ENCODE measurements around the gene BCAP29. TPM values are rescaled to one million over a fixed set of nuclear protein-coding genes. Genes with fewer than 3 reads are reported as not detected.

BCAP29 gene
- total RNA-seq, 1 donor from 2014 or later = 12.0 TPM

DNA sequence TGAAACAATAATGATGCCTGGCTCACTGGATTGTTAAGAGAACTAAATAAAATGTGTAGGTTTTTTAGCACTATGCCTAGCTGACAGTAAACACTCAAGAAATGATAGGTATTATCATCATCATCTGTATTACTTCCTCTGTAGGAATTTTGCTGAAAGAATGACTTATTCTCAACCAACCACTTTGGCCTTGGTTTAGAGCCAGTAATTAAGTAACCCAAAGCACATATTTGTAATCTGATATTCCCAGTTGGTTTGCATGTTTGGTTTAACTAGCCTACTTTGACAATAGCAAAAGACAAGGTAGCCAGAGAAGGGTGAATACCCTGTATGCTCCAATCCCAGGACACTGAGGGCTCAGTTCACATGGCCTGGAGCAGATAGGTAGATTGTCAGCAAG is 34.4 kb downstream of the BCAP29 start:
- Histone ChIP-seq H3K4me3 (ENCODE audit: low read length in 3 of 3) (no peak overlapping the region), H3K27me3 (ENCODE audit: control insufficient read depth in 3 of 3, insufficient read depth in 3 of 3, low read length in 3 of 3) (no peaks in the 10 kb centered on the region), H3K27ac (ENCODE audit: low read depth, low read length) (no peak overlapping the region), H3K9ac (ENCODE audit: low read depth in 1 of 3, low read length in 3 of 3) (no peak overlapping the region), H3K4me1 (ENCODE audit: control insufficient read depth in 3 of 3, insufficient read depth in 3 of 3, low read length in 3 of 3) (peaks cover 0 to 4% (median 4%) of the 10 kb centered on the region in 3 donors), H3K9me3 (ENCODE audit: control insufficient read depth in 3 of 3, low read length in 3 of 3) (no peaks in the 10 kb centered on the region), H3K36me3 (ENCODE audit: control insufficient read depth in 3 of 3, insufficient read depth in 3 of 3, low read length in 3 of 3) (peaks cover 8 to 30% (median 21%) of the 10 kb centered on the region in 3 donors)

DNA sequence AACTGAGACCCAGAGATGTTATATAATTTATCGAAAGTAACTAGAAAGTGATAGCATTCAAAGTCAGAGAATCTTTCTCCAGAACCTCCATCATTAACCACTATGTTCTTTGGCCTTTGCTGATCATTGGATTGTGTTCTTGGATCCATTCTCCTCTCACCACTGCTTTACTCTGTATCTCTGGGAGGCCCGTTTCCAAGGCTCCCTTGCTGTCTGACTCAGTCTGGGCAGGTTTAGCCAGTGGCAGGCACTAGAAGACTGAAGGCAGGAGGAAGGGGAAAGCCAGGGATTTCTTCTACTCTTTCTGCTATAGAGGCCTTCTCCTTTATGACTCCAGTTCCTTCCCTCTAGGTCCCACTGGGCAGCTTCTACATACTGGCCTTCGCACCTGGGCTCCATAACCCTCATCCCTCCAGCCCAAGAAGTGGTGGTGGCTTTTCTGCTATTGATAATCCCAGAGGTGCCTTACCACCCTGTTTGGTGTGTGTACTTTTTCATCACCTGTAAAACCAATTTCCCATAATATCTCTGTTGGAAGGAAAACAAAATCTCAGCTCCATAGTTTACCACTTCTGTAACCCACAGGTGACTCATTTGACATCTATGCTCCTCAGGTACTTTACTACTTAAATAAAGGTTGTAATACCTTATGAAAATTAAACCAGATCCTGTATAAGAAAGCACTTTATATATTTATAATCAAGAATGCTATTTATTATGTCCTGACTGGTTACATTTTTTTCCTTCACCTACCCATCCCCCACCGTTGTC is 36.0 kb downstream of the BCAP29 start:
- Histone ChIP-seq H3K36me3 (ENCODE audit: control insufficient read depth in 3 of 3, insufficient read depth in 3 of 3, low read length in 3 of 3) (peaks cover 14 to 30% (median 27%) of the 10 kb centered on the region in 3 donors), H3K9me3 (ENCODE audit: control insufficient read depth in 3 of 3, low read length in 3 of 3) (no peaks in the 10 kb centered on the region), H3K4me1 (ENCODE audit: control insufficient read depth in 3 of 3, insufficient read depth in 3 of 3, low read length in 3 of 3) (peaks cover 0 to 4% (median 0%) of the 10 kb centered on the region in 3 donors), H3K4me3 (ENCODE audit: low read length in 3 of 3) (no peak overlapping the region), H3K27me3 (ENCODE audit: control insufficient read depth in 3 of 3, insufficient read depth in 3 of 3, low read length in 3 of 3) (no peaks in the 10 kb centered on the region), H3K27ac (ENCODE audit: low read depth, low read length) (no peak overlapping the region), H3K9ac (ENCODE audit: low read depth in 1 of 3, low read length in 3 of 3) (no peak overlapping the region)

DNA sequence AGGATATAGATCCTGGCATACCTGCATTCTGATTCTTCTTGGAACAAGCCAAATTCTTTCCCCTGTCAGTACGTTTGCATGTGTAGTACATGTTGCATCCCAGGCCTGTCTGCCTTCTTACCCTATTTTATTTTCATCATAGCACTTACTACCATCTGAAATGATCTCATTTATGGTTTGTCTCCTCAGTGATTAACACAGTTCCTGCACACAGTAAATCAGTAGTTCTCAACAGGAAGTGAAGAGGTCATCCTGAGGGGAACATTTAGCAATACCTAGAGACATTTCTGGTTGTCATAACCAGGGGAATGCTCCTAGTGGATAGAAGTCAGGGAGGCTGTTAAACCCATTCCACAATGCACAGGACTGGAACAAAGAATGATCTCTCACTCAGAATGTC is 42.4 kb downstream of the BCAP29 start:
- Histone ChIP-seq H3K27ac (ENCODE audit: low read depth, low read length) (no peak overlapping the region), H3K27me3 (ENCODE audit: control insufficient read depth in 3 of 3, insufficient read depth in 3 of 3, low read length in 3 of 3) (no peaks in the 10 kb centered on the region), H3K9ac (ENCODE audit: low read depth in 1 of 3, low read length in 3 of 3) (no peak overlapping the region), H3K4me3 (ENCODE audit: low read length in 3 of 3) (no peak overlapping the region), H3K36me3 (ENCODE audit: control insufficient read depth in 3 of 3, insufficient read depth in 3 of 3, low read length in 3 of 3) (peaks cover 7 to 19% (median 13%) of the 10 kb centered on the region in 3 donors), H3K9me3 (ENCODE audit: control insufficient read depth in 3 of 3, low read length in 3 of 3) (no peaks in the 10 kb centered on the region), H3K4me1 (ENCODE audit: control insufficient read depth in 3 of 3, insufficient read depth in 3 of 3, low read length in 3 of 3) (no peaks in the 10 kb centered on the region)

DNA sequence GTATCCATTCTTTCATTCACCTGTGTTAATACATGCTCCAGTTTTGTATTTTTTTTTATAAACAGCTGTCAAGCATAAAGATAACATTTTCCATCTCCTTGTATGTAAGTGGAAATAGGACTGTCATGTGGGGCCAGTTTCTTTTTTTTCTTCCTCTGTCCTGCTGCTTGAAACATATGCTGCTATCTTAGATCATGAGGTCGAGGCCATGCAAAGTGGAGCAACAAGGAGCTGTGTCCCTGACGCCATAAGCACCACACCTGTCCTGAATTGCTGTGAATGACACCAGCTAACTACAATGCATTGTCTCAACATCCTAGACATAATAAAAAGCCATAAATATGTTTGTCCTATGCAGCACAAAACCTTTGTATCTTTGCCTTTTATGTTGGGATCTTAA is 42.8 kb downstream of the BCAP29 start:
- H3K9me3 ChIP-seq (ENCODE audit: control insufficient read depth in 3 of 3, low read length in 3 of 3) = no peaks in the 10 kb centered on the region
- H3K4me3 ChIP-seq (ENCODE audit: low read length in 3 of 3) = no peak overlapping the region
- H3K27me3 ChIP-seq (ENCODE audit: control insufficient read depth in 3 of 3, insufficient read depth in 3 of 3, low read length in 3 of 3) = no peaks in the 10 kb centered on the region
- no peaks in the 10 kb centered on the region for H3K4me1 ChIP-seq (ENCODE audit: control insufficient read depth in 3 of 3, insufficient read depth in 3 of 3, low read length in 3 of 3)
- no peak overlapping the region for H3K27ac ChIP-seq (ENCODE audit: low read depth, low read length)
- no peak overlapping the region for H3K9ac ChIP-seq (ENCODE audit: low read depth in 1 of 3, low read length in 3 of 3)
- H3K36me3 ChIP-seq (ENCODE audit: control insufficient read depth in 3 of 3, insufficient read depth in 3 of 3, low read length in 3 of 3) = peaks cover 7 to 18% (median 13%) of the 10 kb centered on the region in 3 donors

DNA sequence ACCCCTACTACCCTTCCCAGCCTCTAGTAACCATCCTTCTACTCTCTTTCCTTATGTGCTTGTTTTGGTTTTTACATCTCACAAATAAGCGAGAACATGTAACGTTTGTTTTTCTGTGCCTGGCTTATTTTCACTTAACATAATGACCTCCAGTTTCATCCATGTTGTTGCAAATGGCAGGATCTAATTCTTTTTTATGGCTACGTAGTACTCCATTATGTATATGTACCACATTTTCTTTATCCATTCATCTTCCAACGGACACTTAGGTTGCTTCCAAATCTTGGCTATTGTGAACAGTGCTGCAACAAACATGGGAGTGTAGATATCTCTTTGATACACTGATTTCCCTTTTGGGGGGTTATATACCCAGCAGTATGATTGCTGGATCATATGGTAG is 47.0 kb downstream of the BCAP29 start:
- Histone ChIP-seq H3K27ac (ENCODE audit: low read depth, low read length) (no peak overlapping the region), H3K9ac (ENCODE audit: low read depth in 1 of 3, low read length in 3 of 3) (no peak overlapping the region), H3K27me3 (ENCODE audit: control insufficient read depth in 3 of 3, insufficient read depth in 3 of 3, low read length in 3 of 3) (no peaks in the 10 kb centered on the region), H3K4me3 (ENCODE audit: low read length in 3 of 3) (no peak overlapping the region), H3K36me3 (ENCODE audit: control insufficient read depth in 3 of 3, insufficient read depth in 3 of 3, low read length in 3 of 3) (peaks cover 0 to 10% (median 2%) of the 10 kb centered on the region in 3 donors), H3K4me1 (ENCODE audit: control insufficient read depth in 3 of 3, insufficient read depth in 3 of 3, low read length in 3 of 3) (no peaks in the 10 kb centered on the region), H3K9me3 (ENCODE audit: control insufficient read depth in 3 of 3, low read length in 3 of 3) (no peaks in the 10 kb centered on the region)

DNA sequence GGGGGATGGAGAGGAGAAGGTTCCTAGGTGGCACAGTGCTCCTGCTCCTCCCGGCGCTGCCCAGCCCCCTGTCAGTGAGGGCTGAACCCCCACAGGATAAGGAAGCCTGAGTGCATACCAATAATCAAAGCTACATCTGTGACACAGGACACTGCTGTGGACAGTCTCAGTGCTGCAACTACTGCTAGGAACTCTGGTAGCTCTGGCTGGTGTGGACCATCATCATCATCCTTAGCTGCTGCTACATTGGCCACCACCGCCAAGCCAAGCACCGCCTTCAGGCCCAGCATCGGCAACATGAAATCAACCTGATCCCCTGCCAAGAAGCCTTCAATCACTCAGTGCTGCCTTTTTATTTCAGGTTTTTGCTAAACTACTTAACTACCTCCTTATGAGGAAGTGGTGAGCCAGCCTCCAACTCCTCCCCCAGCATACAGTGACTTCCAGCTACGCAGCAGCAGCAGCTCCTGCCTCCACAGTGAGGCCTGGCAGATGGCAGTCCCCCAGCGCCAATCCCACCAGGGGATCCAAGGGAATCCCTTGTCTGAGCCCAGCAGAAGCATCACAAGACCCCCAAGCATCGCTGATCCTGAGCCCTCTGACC is 48.5 kb downstream of the BCAP29 start:
- H3K4me3 ChIP-seq (ENCODE audit: low read length in 3 of 3) = no peak overlapping the region
- peaks cover 0 to 6% (median 2%) of the 10 kb centered on the region in 3 donors for H3K36me3 ChIP-seq (ENCODE audit: control insufficient read depth in 3 of 3, insufficient read depth in 3 of 3, low read length in 3 of 3)
- H3K27ac ChIP-seq (ENCODE audit: low read depth, low read length) = no peak overlapping the region
- H3K9me3 ChIP-seq (ENCODE audit: control insufficient read depth in 3 of 3, low read length in 3 of 3) = no peaks in the 10 kb centered on the region
- H3K9ac ChIP-seq (ENCODE audit: low read depth in 1 of 3, low read length in 3 of 3) = no peak overlapping the region
- H3K27me3 ChIP-seq (ENCODE audit: control insufficient read depth in 3 of 3, insufficient read depth in 3 of 3, low read length in 3 of 3) = no peaks in the 10 kb centered on the region
- no peaks in the 10 kb centered on the region for H3K4me1 ChIP-seq (ENCODE audit: control insufficient read depth in 3 of 3, insufficient read depth in 3 of 3, low read length in 3 of 3)

DNA sequence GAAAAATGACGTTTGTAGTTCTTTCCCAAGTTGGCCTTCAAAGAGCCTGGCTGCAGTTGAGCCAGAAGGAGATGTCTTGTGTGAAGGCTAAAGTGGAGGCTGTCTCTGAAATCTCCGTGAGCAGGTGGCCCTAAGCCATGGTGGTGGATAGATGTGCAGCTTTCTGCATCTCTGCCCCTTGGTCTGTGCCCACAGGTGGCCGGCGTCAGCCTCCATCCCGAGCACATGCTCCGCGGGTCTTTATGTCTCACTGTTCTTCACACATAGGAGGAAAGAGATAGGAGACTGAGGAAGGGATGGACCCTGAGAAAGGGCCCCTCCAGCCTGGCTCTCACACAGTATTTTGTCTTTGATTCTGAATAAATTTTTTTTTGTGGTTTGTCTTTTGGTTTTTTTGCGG is 50.3 kb downstream of the BCAP29 start:
- Histone ChIP-seq H3K27ac (ENCODE audit: low read depth, low read length) (no peak overlapping the region), H3K4me3 (ENCODE audit: low read length in 3 of 3) (no peak overlapping the region)

DNA sequence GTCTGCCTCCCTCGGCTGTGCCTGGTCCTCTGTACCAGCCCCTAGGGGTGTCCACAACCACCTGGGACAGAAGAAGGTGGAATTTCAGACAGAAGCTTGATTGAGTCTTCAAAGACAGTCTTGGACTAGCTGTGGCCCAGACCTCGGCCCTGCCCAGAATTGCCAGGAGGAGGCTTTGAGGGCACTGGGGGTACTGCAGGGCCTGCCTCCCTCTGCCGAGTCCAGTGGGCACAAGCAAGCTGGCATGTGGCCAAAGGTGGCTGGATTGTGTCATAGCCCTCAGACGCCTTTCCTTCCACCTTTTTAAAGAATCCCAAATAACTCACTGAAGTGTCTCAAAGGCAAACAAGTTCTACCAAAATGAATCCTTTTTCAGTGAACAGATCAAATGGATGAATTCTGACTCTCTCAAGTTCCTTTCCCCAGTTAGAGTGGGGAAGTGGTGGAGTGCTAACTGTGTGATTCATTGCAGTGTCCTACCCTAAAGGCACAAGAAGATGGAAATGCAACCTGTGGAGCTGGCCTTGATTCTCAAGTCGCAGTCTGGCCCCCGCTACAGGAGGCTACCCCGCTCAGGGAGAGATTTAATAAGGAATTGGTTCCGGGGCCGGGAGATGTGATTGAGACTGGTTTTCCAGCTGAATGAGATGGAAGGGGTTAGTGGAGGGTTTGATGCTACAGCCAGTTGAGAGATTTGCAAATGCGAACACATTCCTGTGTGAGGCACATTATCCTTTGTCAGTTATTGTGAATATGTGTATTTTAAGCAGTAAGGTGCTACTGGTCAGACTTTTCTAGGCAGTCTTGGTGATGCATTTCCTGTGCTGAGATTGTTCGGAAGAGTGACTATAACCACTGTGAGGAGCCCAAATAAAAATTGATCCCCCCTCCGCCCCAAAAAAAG is 51.8 kb downstream of the BCAP29 start:
- no peaks in the 10 kb centered on the region for H3K4me1 ChIP-seq (ENCODE audit: control insufficient read depth in 3 of 3, insufficient read depth in 3 of 3, low read length in 3 of 3)
- peaks cover 0 to 6% (median 2%) of the 10 kb centered on the region in 3 donors for H3K36me3 ChIP-seq (ENCODE audit: control insufficient read depth in 3 of 3, insufficient read depth in 3 of 3, low read length in 3 of 3)
- no peak overlapping the region for H3K4me3 ChIP-seq (ENCODE audit: low read length in 3 of 3)
- H3K27ac ChIP-seq (ENCODE audit: low read depth, low read length) = no peak overlapping the region
- H3K9ac ChIP-seq (ENCODE audit: low read depth in 1 of 3, low read length in 3 of 3) = no peak overlapping the region
- H3K27me3 ChIP-seq (ENCODE audit: control insufficient read depth in 3 of 3, insufficient read depth in 3 of 3, low read length in 3 of 3) = no peaks in the 10 kb centered on the region
- no peaks in the 10 kb centered on the region for H3K9me3 ChIP-seq (ENCODE audit: control insufficient read depth in 3 of 3, low read length in 3 of 3)

More for the DNA sequence above, 50.3 kb downstream of the BCAP29 start:
- Histone ChIP-seq H3K27me3 (ENCODE audit: control insufficient read depth in 3 of 3, insufficient read depth in 3 of 3, low read length in 3 of 3) (no peaks in the 10 kb centered on the region), H3K9ac (ENCODE audit: low read depth in 1 of 3, low read length in 3 of 3) (no peak overlapping the region), H3K9me3 (ENCODE audit: control insufficient read depth in 3 of 3, low read length in 3 of 3) (no peaks in the 10 kb centered on the region), H3K4me1 (ENCODE audit: control insufficient read depth in 3 of 3, insufficient read depth in 3 of 3, low read length in 3 of 3) (no peaks in the 10 kb centered on the region), H3K36me3 (ENCODE audit: control insufficient read depth in 3 of 3, insufficient read depth in 3 of 3, low read length in 3 of 3) (peaks cover 0 to 6% (median 2%) of the 10 kb centered on the region in 3 donors)

DNA sequence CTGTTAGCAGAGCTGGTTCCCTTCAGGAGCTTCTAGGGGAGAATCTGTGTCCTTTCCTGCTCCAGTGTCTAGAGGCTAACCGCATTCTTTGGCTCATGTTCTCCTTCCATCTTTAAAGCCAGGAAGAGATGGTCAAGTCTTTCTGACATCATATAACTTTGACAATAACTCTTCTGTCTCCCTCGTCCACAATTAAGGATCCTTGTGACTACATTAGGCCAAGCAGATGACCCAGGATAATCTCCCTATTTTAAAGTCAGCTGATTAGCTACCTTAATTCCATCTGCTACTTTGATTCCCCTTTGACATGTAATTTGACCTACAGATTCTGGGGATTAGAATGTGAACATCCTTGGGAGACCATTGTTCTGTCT is 52.4 kb downstream of the BCAP29 start:
- no peak overlapping the region for H3K9ac ChIP-seq (ENCODE audit: low read depth in 1 of 3, low read length in 3 of 3)
- no peaks in the 10 kb centered on the region for H3K4me1 ChIP-seq (ENCODE audit: control insufficient read depth in 3 of 3, insufficient read depth in 3 of 3, low read length in 3 of 3)
- no peak overlapping the region for H3K27ac ChIP-seq (ENCODE audit: low read depth, low read length)
- H3K9me3 ChIP-seq (ENCODE audit: control insufficient read depth in 3 of 3, low read length in 3 of 3) = no peaks in the 10 kb centered on the region
- H3K4me3 ChIP-seq (ENCODE audit: low read length in 3 of 3) = no peak overlapping the region
- peaks cover 0 to 6% (median 2%) of the 10 kb centered on the region in 3 donors for H3K36me3 ChIP-seq (ENCODE audit: control insufficient read depth in 3 of 3, insufficient read depth in 3 of 3, low read length in 3 of 3)
- H3K27me3 ChIP-seq (ENCODE audit: control insufficient read depth in 3 of 3, insufficient read depth in 3 of 3, low read length in 3 of 3) = no peaks in the 10 kb centered on the region
